GM06990 (cell line): ENCODE data around the gene PCNX3.

ENCODE experiments used
- DNase-seq: peaks from one replicate; pipeline ENCODE4 v3.0.0-alpha.2; 2011; ENCODE audit not compliant: insufficient read length; ENCODE audit errors: extremely low read depth
- H3K27me3 ChIP-seq: replicated peaks from 2 replicates; pipeline ENCODE4 v1.6.0; 2011; ENCODE audit warnings: low read length; ENCODE audit not compliant: control insufficient read depth, insufficient read depth
- H3K36me3 ChIP-seq: 2 replicates; pipeline ENCODE4 v1.5.1; 2011; ENCODE audit warnings: low read length; ENCODE audit not compliant: control insufficient read depth, insufficient read depth
- H3K4me3 ChIP-seq: replicated peaks from 2 replicates; pipeline ENCODE4 v1.5.1; 2011; ENCODE audit warnings: low read depth, mild to moderate bottlenecking, control low read depth, low read length
- CTCF ChIP-seq: IDR thresholded peaks from 2 replicates; pipeline ENCODE4 v1.5.1; 2011; ENCODE audit warnings: low read length, control low read depth, mild to moderate bottlenecking, inconsistent platforms; ENCODE audit not compliant: insufficient read depth, poor library complexity, severe bottlenecking

The PCNX3 gene

DNA sequence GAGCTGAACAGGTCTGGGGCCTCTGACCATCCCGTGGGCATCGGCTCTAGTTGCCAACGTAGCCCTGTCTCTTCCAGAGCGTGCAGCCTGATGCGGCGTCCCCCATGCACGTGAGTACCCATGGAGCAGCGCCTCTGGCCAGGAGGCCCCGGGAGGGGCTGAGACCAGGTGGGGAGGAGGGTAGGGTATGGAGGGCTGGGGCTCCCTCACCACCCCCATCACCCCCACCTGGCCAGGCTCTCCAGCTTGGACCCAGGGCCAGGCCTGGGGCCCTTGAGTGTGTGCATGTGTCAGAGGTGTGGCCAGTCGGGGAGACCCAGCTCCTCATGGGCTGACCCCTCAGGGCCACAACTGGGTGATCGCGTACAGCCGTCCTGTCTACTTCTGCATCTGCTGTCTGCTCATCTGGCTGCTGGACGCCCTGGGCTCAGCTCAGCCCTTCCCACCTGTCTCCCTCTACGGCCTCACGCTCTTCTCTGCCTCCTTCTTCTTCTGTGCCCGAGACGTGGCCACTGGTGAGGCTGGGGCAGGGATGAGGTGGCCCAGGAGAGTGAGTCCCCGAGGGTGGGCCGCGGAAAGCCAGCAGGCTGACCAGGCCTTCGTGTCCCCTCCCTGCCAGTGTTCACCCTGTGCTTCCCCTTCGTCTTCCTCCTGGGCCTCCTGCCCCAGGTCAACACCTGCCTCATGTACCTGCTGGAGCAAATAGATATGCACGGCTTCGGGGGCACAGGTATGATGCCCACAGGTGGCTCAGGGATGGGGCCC is 8.5 kb downstream of the PCNX3 start:
- Histone ChIP-seq H3K4me3 (no peak overlapping the region), H3K27me3 (no peaks in the 10 kb centered on the region), H3K36me3 (peaks cover 69% of the 10 kb centered on the region)
- TF ChIP-seq CTCF = no peak
- DNase-seq = no peak

- Histone ChIP-seq H3K27me3 (no peaks in the 10 kb centered on the region), H3K4me3 (no peak overlapping the region), H3K36me3 (peaks cover 71% of the 10 kb centered on the region)
- no peak for TF ChIP-seq CTCF
- no peak for DNase-seq
Measured at GRCh38 chr11:65624931-65625627, 9.5 kb downstream of the PCNX3 start.

GRCh38 chr11:65625628-65626342 is 10.2 kb downstream of the PCNX3 start:
- no peak for DNase-seq
- H3K4me3 ChIP-seq = no peak overlapping the region
- H3K36me3 ChIP-seq = peaks cover 69% of the 10 kb centered on the region
- H3K27me3 ChIP-seq = no peaks in the 10 kb centered on the region
- peak; percentile 59 for TF ChIP-seq CTCF

- Histone ChIP-seq H3K36me3 (peaks cover 67% of the 10 kb centered on the region), H3K27me3 (no peaks in the 10 kb centered on the region), H3K4me3 (no peak overlapping the region)
- TF ChIP-seq CTCF = no peak
- no peak for DNase-seq
Measured at GRCh38 chr11:65627202-65627601, 11.6 kb downstream of the PCNX3 start.

DNA sequence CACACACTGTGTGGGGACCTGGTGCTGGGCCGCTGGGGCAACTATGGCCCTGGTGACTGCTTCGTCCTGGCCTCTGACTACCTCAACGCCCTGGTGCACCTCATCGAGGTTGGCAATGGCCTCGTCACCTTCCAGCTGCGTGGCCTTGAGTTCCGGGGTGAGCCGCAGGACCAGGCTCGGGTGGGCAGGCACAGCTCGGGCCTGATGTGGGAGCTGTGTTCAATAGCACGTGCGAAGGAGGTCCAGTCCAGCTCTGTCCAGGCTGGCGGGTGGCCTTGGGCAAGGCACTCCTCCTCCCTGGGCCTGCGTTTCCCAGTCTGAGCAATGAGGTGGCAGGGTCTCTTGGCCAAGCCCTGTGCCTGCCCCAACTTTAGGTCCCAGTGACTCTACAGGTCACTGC is 14.0 kb downstream of the PCNX3 start:
- TF ChIP-seq CTCF = no peak
- Histone ChIP-seq H3K4me3 (no peak overlapping the region), H3K36me3 (peaks cover 64% of the 10 kb centered on the region), H3K27me3 (no peaks in the 10 kb centered on the region)
- DNase-seq = no peak
